Measurements from ENCODE around the gene HOGA1. TPM values are rescaled to one million over a fixed set of nuclear protein-coding genes. Genes with fewer than 3 reads are reported as not detected.
"Not testable (repeated sequence)": the region's sequence is repeated elsewhere in the genome, so short reads cannot be mapped to it uniquely, and the experiment has no call there.

HOGA1 gene
- total and polyA plus RNA-seq, 7 experiments from 2014 or later = not detected

- Histone ChIP-seq H3K27ac (ENCODE audit: low read depth, low read length) (no peak overlapping the region), H3K36me3 (ENCODE audit: control insufficient read depth in 2 of 3, insufficient read depth in 3 of 3, low read length in 3 of 3) (peaks cover 0 to 4% (median 0%) of the 10 kb centered on the region in 3 experiments), H3K4me3 (ENCODE audit: low read length) (no peak overlapping the region), H3K4me1 (ENCODE audit: control insufficient read depth in 2 of 2, insufficient read depth in 2 of 2, low read length in 2 of 2) (no peaks in the 10 kb centered on the region), H3K9me3 (ENCODE audit: control insufficient read depth in 2 of 3, low read length in 3 of 3) (no peaks in the 10 kb centered on the region), H3K27me3 (ENCODE audit: control insufficient read depth in 2 of 2, insufficient read depth in 2 of 2, low read length in 2 of 2) (no peaks in the 10 kb centered on the region)
- DNase-seq (no peak), ATAC-seq (no peak)
- Mint-ChIP-seq H3K9me3 (no peaks in the 10 kb centered on the region), H3K27me3 (peaks cover 0 to 1% (median 0%) of the 10 kb centered on the region in 5 donors), H3K4me1 (peaks cover 0 to 3% (median 0%) of the 10 kb centered on the region in 7 donors), H3K4me3 (no peak overlapping the region), H3K27ac (no peak overlapping the region), H3K36me3 (peaks cover 0 to 5% (median 0%) of the 10 kb centered on the region in 5 donors)
- ChIA-PET CTCF (interaction anchor here (1.8 kb wide), 1 partner anchor 10 kb away, joined by 5 read pairs; the partner anchor contains the start of gene HOGA1), POLR2A (no interaction called here)
- intact Hi-C loops (cut with micrococcal nuclease) = loop anchor here in 1 of 2 donors (2.0 to 5.0 kb wide), 2 partner anchors 39 to 158 kb away; no protein-coding TSS in a partner anchor
These were observed 11.2 kb upstream of the HOGA1 start for GRCh38 chr10:97573021-97573420.

GRCh38 chr10:97573672-97574071 is 10.5 kb upstream of the HOGA1 start:
- Mint-ChIP-seq H3K27me3 (peaks cover 0 to 1% (median 0%) of the 10 kb centered on the region in 5 donors), H3K4me3 (no peak overlapping the region), H3K36me3 (peaks cover 0 to 5% (median 0%) of the 10 kb centered on the region in 5 donors), H3K9me3 (no peaks in the 10 kb centered on the region), H3K27ac (no peak overlapping the region), H3K4me1 (peaks cover 0 to 3% (median 0%) of the 10 kb centered on the region in 7 donors)
- no peak overlapping the region for H3K4me3 ChIP-seq (ENCODE audit: low read length)
- ChIA-PET CTCF (interaction anchor here (1.7 kb wide), 1 partner anchor 87 kb away, joined by 3 read pairs; no protein-coding TSS in a partner anchor), POLR2A (interaction anchor here (0.5 kb wide), 1 partner anchor 158 kb away, joined by 7 read pairs; no protein-coding TSS in a partner anchor)
- H3K27ac ChIP-seq (ENCODE audit: low read depth, low read length) = no peak overlapping the region
- H3K27me3 ChIP-seq (ENCODE audit: control insufficient read depth in 2 of 2, insufficient read depth in 2 of 2, low read length in 2 of 2) = no peaks in the 10 kb centered on the region
- ATAC-seq (no peak), DNase-seq (no peak)
- H3K9me3 ChIP-seq (ENCODE audit: control insufficient read depth in 2 of 3, low read length in 3 of 3) = no peaks in the 10 kb centered on the region
- intact Hi-C loops (cut with micrococcal nuclease) = loop anchor here in 1 of 2 donors (2.0 to 5.0 kb wide), 2 partner anchors 39 to 157 kb away; no protein-coding TSS in a partner anchor
- H3K4me1 ChIP-seq (ENCODE audit: control insufficient read depth in 2 of 2, insufficient read depth in 2 of 2, low read length in 2 of 2) = no peaks in the 10 kb centered on the region
- H3K36me3 ChIP-seq (ENCODE audit: control insufficient read depth in 2 of 3, insufficient read depth in 3 of 3, low read length in 3 of 3) = peaks cover 0 to 4% (median 0%) of the 10 kb centered on the region in 3 experiments

- no peak for ATAC-seq
- Mint-ChIP-seq H3K4me1 (peaks cover 0 to 3% (median 0%) of the 10 kb centered on the region in 7 donors), H3K27ac (no peak overlapping the region), H3K4me3 (no peak overlapping the region), H3K36me3 (peaks cover 0 to 2% (median 0%) of the 10 kb centered on the region in 5 donors), H3K9me3 (no peaks in the 10 kb centered on the region), H3K27me3 (peaks cover 0 to 2% (median 0%) of the 10 kb centered on the region in 5 donors)
- H3K4me1 ChIP-seq (ENCODE audit: control insufficient read depth in 2 of 2, insufficient read depth in 2 of 2, low read length in 2 of 2) = no peaks in the 10 kb centered on the region
- no peak for DNase-seq
- H3K27me3 ChIP-seq (ENCODE audit: control insufficient read depth in 2 of 2, insufficient read depth in 2 of 2, low read length in 2 of 2) = no peaks in the 10 kb centered on the region
- intact Hi-C loops (cut with micrococcal nuclease) = loop anchor here in 1 of 2 donors (5.0 kb wide), 1 partner anchor 38 kb away; no protein-coding TSS in a partner anchor
- H3K27ac ChIP-seq (ENCODE audit: low read depth, low read length) = no peak overlapping the region
- POLR2A ChIA-PET = interaction anchor here (0.7 kb wide), 1 partner anchor 9 kb away, joined by 3 read pairs; no protein-coding TSS in a partner anchor
- CTCF ChIA-PET = interaction anchor here (0.6 to 1.7 kb wide), 3 partner anchors 21 to 502 kb away, joined by 3 read pairs; no protein-coding TSS in a partner anchor
- no peaks in the 10 kb centered on the region for H3K9me3 ChIP-seq (ENCODE audit: control insufficient read depth in 2 of 3, low read length in 3 of 3)
- H3K4me3 ChIP-seq (ENCODE audit: low read length) = no peak overlapping the region
- peaks cover 0 to 4% (median 0%) of the 10 kb centered on the region in 3 experiments for H3K36me3 ChIP-seq (ENCODE audit: control insufficient read depth in 2 of 3, insufficient read depth in 3 of 3, low read length in 3 of 3)
These were observed 9.6 kb upstream of the HOGA1 start for GRCh38 chr10:97574374-97575126.

- Histone ChIP-seq H3K27ac (ENCODE audit: low read depth, low read length) (no peak overlapping the region), H3K27me3 (ENCODE audit: control insufficient read depth in 2 of 2, insufficient read depth in 2 of 2, low read length in 2 of 2) (no peaks in the 10 kb centered on the region), H3K36me3 (ENCODE audit: control insufficient read depth in 2 of 3, insufficient read depth in 3 of 3, low read length in 3 of 3) (peaks cover 0 to 4% (median 0%) of the 10 kb centered on the region in 3 experiments), H3K9me3 (ENCODE audit: control insufficient read depth in 2 of 3, low read length in 3 of 3) (no peaks in the 10 kb centered on the region), H3K4me3 (ENCODE audit: low read length) (no peak overlapping the region), H3K4me1 (ENCODE audit: control insufficient read depth in 2 of 2, insufficient read depth in 2 of 2, low read length in 2 of 2) (no peaks in the 10 kb centered on the region)
- intact Hi-C loops (cut with micrococcal nuclease) = no loop called here
- H3K36me3 Mint-ChIP-seq = no peaks in the 10 kb centered on the region
- ATAC-seq (no peak), DNase-seq (no peak)
- H3K4me3 Mint-ChIP-seq = no peak overlapping the region
- ChIA-PET POLR2A (no interaction called here), CTCF (interaction anchor here (0.7 to 1.7 kb wide), 3 partner anchors 89 to 426 kb away, joined by 3 read pairs; no protein-coding TSS in a partner anchor)
- H3K27me3 Mint-ChIP-seq = peaks cover 0 to 6% (median 0%) of the 10 kb centered on the region in 5 donors
- peaks cover 0 to 3% (median 0%) of the 10 kb centered on the region in 7 donors for H3K4me1 Mint-ChIP-seq
- peak overlapping the region in 1 of 9 donors; percentile 19 for H3K27ac Mint-ChIP-seq
- no peaks in the 10 kb centered on the region for H3K9me3 Mint-ChIP-seq
These were observed 9.0 kb upstream of the HOGA1 start for GRCh38 chr10:97575127-97575668.

- H3K27ac ChIP-seq (ENCODE audit: low read depth, low read length); H3K27me3 ChIP-seq (ENCODE audit: control insufficient read depth in 2 of 2, insufficient read depth in 2 of 2, low read length in 2 of 2); CTCF ChIA-PET; H3K36me3 Mint-ChIP-seq; H3K4me1 ChIP-seq (ENCODE audit: control insufficient read depth in 2 of 2, insufficient read depth in 2 of 2, low read length in 2 of 2); H3K27ac Mint-ChIP-seq; DNase-seq; H3K4me1 Mint-ChIP-seq; H3K9me3 ChIP-seq (ENCODE audit: control insufficient read depth in 2 of 3, low read length in 3 of 3); POLR2A ChIA-PET; H3K36me3 ChIP-seq (ENCODE audit: control insufficient read depth in 2 of 3, insufficient read depth in 3 of 3, low read length in 3 of 3); intact Hi-C loops (cut with micrococcal nuclease); H3K27me3 Mint-ChIP-seq; H3K4me3 Mint-ChIP-seq; H3K4me3 ChIP-seq (ENCODE audit: low read length); ATAC-seq; H3K9me3 Mint-ChIP-seq: not testable (repeated sequence)
These were observed 7.7 kb upstream of the HOGA1 start for GRCh38 chr10:97576487-97576886.

- H3K4me1 Mint-ChIP-seq = peaks cover 0 to 3% (median 0%) of the 10 kb centered on the region in 7 donors
- peaks cover 0 to 6% (median 0%) of the 10 kb centered on the region in 5 donors for H3K27me3 Mint-ChIP-seq
- no peaks in the 10 kb centered on the region for H3K36me3 Mint-ChIP-seq
- no peak overlapping the region for H3K4me3 ChIP-seq (ENCODE audit: low read length)
- ChIA-PET CTCF (no interaction called here), POLR2A (no interaction called here)
- no peak overlapping the region for H3K4me3 Mint-ChIP-seq
- H3K4me1 ChIP-seq (ENCODE audit: control insufficient read depth in 2 of 2, insufficient read depth in 2 of 2, low read length in 2 of 2) = no peaks in the 10 kb centered on the region
- H3K9me3 ChIP-seq (ENCODE audit: control insufficient read depth in 2 of 3, low read length in 3 of 3) = no peaks in the 10 kb centered on the region
- intact Hi-C loops (cut with micrococcal nuclease) = no loop called here
- no peaks in the 10 kb centered on the region for H3K9me3 Mint-ChIP-seq
- ATAC-seq (no peak), DNase-seq (no peak)
- H3K27ac Mint-ChIP-seq = no peak overlapping the region
- H3K36me3 ChIP-seq (ENCODE audit: control insufficient read depth in 2 of 3, insufficient read depth in 3 of 3, low read length in 3 of 3) = no peaks in the 10 kb centered on the region
- H3K27ac ChIP-seq (ENCODE audit: low read depth, low read length) = no peak overlapping the region
- no peaks in the 10 kb centered on the region for H3K27me3 ChIP-seq (ENCODE audit: control insufficient read depth in 2 of 2, insufficient read depth in 2 of 2, low read length in 2 of 2)
These were observed 6.5 kb upstream of the HOGA1 start for GRCh38 chr10:97577701-97578100.

Measured in naive thymus-derived CD4-positive, alpha-beta T cell (primary cell).